Myocyte (in vitro differentiated cells): ENCODE data around the gene ELP4. TPM values are rescaled to one million over a fixed set of nuclear protein-coding genes. Genes with fewer than 3 reads are reported as not detected.
A peak's percentile ranks its signal among the peaks of the same experiment; 100 is the strongest.

Experiments
- DNase-seq: peaks from one replicate; pipeline ENCODE4 v3.0.0-alpha.2; 2012; ENCODE audit warnings: low read depth
- total RNA-seq: library from RNA; depleted of rRNA; stranded (reverse); fragments of >200 nt; gene quantifications from 2 replicates; pipeline ENCODE4 v1.2.3, GENCODE V29; 2014

ELP4 gene
- total RNA-seq, 1 donor from 2014 or later = 27.2 TPM

DNA sequence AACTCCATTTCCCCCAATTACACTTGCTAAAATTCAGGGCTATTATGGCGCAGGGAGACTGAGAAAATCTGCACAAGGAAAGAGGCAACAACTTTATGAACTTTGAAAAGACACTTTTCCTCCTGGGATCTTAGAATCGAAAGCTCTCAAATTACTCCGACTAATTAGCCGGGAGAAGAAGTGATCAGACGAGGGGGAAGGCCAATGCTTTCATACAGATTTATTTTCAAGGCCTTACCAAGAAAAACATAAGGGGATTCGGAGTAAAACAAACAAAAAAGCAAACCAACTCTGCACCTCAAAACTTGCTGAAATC lies 299.9 kb downstream of the ELP4 start:
- no peak for DNase-seq

DNA sequence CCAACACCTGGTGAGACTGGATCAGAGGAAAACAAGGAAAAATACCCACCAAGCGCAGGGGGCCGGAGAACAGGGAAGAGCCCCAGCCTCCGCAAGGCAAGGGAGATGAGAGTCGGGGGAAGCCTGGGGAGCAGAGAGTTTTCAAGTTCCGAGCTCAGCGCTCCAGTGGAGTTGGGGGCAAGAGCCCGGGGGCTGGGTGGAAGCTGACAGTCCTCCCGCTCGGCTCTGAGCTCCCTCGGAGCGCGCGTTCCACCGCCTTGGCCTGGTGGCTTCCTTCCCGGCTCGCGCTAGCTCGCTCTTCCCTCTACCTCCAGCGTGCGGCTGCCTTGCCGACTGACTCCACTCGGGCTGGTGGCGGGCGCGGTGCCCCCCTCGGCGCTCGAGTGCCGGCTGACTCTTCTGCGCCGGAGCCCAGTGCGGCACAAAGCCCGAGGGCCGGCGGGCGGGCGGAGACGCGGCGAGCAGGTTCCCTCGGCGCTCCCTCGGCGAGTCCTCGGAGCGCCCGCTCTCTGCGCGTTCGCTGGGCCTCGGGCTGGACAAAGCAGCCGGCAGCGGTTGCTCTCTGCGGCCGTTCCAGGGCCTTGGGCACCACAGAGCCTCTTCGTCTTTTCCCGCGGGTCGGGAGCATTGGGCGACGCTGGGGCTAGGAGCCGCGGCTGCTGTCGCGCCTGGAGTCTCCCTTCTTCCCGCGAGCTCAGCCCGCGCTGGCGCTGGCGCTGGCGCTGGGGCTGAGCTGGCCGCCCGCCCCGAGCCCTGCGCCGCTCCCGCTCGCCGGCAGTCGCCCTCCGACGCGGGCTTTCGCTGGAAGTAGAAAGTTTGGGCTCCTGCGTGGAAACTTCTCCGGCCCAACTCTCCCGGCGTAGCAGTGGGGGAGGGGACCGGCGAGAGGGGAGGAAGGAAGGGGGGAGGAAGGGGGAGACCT lies 300.6 kb downstream of the ELP4 start:
- DNase-seq = peak; percentile 61

DNA sequence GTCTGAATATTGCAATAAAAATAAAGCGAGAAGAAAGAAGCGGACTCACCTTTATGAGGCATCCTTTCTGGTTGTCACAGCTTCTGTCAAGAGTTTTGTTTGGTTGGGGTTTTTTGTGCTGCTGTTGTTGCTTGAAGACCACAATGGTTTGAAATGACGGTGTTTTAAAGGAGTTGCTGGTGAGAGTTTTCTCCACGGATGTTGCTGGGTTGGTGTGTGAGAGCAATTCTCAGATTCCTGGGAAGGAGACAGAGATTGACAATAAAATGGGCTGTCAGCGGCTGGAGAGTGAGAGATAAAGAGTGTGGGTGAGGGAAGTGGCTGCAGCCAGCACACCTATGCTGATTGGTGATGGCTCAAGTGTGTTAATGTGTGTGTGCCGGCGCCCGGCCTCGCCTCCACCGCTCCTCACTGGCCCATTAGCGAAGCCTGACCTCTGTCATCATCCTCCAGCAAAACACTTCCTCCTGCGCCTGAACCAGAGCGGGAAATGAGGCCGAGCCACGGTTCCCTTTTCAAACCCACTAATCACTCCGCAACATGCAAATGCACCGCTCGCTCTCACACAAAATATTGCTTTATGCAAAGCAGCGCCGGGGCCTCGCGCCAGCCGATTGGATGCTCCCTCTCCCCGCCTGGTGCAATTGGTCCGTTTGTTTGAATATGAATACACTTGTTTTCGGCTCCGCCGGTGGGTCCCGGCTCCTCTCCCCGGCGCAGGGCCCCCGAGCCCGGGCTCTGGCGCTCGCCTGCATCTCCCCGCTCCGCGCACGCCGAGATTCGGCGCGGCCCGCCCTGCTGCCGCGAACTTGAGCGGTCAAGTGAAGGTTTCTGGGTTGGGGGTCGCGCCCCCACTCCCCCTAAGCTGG lies 301.4 kb downstream of the ELP4 start, which contains the start of gene PAX6:
Gene PAX6 (minus strand): TSS at position 544 of the 869 bp plus-strand sequence. CDS start 4,911 bp downstream, outside the sequence.
- peak; percentile 70 for DNase-seq

DNA sequence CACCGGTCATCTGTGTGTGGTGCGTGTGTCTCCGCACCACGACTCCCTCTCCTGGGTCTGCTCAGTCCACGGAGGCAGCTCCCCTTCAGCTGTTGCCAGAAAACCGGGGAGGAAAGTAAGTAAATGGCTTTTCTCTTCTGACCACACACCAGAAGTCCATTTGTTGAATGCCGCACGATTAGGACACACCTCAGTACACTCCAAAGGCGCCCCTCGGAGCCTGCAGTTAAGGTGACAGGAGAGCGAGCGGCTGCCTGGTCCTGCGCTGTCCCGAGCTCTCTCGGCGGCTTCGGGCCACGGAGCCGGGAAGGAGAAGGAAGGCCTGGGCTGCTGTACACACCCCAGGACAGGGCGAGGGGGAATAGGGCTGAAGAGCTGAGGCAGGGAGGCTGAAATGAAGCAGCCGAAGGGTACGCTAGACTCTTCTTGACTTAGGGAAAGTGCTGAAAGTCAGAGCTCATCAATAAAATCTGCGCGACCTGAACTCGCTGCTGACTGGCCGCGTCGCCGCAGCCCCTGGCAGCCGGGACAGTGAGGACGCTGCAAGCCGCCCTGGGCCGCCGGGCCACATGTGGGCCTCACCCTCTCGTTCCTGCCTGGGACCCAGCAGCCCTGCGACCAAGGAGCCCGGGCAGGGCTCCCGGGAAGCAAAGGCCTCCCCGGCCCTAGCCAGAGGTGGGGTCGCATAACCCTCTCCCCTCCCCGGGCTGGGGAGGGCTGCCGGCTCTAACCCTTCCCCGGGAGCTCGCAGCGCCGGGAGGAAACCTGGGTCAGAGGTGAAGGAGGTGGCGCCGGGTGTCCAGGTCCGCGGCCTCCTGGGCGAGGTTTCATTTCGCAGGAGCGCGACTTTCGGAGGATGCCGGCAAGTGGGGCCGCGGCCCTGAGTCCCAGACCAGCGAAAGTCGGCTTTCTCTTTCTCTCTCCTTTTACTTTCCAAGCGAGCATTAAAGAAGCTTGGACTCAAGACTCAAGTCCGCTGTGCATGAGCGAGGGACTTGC lies 303.1 kb downstream of the ELP4 start:
- DNase-seq = no peak

DNA sequence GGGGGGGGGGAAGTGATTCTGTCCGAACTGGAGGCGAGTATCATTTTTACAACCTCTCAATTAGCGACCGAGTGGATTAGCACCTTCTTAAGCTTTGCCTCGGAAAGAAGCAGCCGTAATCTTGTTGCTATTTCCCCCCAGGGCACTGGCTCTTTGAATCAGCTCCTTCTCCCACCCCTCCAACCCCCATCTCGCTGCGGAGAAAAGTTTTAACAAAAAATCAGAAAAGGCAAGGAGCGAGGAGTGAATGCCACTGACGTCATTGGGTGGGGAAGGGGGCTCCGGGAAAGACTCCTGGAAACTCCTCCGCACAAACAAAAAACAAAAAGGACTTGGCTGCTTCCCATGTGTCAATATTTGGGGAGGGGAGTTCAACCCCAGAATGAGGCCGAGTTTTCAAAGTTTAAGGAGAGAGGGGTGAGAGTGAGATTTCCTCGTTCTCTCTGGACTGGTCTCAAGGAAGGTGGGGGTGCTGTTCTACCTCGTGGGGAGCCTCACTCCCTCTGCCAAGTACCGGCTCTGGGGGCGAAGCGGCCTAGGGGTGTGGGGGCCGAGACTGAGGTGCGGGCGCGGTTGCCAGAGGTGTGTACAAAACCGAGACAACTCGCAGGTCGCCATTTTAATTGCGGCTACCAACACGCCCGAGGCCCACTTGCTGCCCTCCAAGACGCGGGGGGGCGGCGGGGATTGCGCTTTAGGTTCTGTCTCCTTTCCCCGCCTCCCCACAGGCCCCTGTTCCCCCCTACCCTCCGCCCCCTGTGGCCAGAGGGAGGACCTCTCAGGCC lies 304.0 kb downstream of the ELP4 start:
- DNase-seq = no peak

DNA sequence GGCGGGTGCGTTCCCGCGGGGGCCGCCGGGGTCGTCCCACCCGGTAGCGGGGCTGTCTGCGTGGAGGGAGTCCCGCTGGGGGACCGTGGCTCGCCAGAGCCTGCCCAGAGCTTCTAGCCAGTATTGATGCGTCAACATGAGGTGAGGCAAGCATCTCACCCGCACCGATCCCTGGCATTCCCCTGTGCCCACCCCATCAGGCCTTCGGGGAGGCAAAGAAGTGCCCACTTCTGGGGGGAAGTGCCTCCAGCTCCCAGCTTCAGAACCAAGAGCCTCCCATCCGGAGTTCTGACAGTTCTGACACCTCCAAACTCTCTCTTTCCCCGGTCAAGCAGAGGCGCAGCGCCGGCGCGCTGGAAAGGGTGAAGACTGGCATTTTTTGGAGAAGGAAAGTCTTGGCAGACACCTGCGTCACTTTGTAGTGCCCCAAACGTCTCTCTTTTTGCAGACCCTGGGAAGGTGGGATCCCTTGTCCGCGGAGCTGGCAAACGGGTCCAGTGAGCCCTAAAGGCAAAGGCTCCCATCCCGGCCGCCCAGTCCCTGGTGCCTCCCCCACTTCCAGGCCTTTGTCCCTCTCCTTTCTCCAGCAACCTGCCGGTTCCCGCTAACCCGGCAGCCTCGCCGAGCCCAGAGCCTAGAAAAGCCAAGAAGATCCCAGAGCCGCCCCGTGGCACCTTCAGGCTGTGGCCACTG lies 304.8 kb downstream of the ELP4 start:
- DNase-seq = no peak

DNA sequence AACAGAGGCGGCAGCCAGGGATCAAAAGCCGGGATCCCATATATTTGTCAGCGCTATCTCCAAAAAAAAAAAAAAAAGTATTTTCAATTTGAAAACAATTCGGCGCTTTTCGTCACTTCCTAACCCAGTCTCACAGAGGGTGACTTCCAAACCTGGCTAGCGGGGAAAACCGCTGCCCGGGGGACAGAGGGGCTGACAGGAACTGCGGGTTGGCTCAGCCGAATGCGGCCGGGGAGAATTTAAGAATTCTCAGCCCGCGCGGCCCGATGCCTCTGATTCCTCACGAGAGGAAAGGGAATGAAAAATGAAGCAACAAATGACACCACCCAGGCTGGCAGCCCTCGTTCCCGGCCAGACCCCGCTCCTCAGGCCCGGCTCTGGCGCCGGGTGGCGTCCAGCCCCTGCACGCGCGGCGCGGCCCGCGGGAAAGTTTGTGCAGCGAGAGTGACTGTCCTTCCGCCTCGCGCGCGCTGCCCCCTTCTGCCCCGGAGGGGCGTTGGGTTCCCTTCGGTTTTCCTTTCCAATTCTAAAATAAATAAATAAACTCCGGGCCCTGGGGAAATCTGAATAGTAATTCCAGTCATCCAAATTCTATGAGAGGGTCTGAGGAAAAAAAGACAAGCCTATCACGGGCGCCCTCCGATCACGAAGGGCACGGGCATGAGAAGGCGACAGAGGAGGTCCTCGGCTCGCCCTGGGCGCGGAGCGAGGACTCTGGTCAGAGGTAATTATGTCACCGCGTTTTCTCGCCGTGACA lies 306.3 kb downstream of the ELP4 start:
- peak; percentile 30 for DNase-seq

DNA sequence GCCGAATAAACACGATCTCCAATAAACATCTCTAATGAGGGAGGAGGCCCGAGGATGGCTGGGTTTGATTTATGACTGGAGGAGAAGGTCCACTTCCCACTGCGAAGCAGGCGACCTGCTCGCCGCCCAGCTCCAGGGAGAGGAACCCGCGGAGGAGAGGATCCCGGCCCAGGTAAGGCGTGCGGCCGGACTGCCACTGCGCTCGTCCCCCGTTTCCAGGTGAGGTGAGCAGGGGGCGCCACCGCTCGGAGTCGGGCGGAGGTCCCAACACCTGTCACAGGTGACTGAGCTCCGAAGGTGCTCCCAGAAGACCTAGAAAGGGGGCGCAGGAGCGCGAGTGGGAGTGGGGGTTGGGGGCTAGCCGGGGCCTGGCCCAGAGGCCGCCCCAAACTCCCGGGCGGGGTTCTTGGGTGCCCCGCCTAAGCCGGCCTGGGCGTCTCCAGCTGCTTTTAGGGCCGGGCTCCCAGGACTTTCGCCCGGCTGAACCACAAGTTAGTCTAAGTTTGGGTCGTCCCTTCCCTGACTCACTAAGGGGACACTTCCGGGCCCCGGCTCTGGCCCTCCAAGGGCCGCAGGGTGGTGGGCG lies 307.0 kb downstream of the ELP4 start:
- DNase-seq = peak; percentile 15

DNA sequence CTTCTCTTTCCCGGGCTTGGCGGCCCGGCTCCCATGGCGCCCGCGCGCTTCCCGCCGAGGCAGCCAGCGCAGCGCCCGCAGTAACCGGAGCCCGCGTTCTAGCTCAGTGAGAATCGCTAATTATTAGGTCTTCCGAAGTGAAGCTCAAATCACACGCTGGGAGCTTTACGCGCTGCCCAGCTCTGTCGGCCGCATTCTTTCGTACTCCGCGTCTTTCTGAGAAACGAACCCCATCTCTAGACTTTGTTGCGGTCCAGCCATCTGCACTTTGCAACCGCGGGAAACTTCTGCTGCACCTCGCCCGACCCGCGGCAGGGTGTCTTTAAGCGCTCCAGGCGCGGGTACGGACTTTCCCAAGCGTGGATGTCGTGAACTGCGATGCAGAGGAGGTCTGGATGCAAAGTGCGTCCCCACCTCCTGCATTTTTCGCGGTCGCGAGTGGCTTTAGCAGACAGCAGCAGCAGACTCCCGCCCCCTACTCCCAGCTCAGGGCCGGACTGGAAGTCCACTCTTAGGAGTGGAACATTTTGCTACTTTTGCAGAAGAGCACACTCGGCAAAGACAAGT lies 307.6 kb downstream of the ELP4 start:
- no peak for DNase-seq

DNA sequence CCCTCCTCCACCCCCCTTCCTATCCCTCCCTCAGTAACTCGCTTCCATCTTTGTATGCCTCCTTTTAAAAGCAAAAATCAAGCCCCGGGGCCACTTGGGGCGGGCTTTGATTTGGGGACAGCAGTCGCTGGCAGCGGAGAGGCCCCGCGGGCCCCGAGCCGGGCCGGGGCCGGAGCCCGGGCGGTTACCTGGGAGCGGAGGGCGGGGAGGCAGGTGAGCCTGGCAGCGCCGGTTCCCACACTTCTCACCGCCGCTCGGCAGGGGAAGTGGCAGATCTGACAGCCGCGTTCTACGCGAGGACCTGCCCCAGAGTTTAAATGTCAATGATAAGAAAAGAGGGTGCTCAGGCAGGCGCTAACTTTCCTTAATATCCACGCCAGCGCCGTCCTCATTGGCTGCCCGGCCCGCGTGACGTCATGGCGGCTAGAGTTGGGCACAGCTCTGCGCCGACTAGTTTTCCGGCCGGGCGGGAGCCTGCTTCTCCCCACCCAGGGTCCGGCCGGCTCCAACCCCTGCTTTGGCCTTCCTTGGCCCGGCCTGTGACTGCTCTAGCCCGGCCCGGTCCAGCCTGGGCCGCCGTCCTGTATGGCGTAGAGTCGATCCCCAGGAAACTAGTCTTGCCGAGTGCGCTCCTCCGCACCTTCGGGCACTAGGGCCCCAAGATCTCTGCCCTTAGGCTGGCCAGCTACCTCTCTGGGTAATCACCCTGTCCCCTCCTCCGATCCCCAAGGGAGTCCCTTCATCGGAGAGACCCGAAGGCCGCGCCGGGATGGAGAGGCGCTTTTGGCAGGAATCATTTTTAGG lies 308.3 kb downstream of the ELP4 start:
- DNase-seq = no peak

DNA sequence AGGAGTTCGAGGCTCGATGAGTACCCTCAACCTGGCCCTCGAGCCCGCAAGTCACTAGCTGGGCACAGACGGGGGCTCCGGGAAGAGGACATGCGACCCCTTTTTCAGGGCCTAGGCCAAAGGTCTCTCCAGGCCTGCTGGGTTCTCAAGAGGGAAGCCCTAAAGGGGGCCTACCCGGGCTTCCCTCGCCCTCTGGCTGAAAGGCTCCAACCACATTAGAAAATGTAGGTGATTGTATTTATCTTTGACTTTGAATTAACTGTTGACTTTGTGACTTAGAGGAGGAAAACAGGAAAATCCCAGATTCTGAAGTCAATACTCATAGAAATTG lies 308.8 kb downstream of the ELP4 start:
- no peak for DNase-seq

DNA sequence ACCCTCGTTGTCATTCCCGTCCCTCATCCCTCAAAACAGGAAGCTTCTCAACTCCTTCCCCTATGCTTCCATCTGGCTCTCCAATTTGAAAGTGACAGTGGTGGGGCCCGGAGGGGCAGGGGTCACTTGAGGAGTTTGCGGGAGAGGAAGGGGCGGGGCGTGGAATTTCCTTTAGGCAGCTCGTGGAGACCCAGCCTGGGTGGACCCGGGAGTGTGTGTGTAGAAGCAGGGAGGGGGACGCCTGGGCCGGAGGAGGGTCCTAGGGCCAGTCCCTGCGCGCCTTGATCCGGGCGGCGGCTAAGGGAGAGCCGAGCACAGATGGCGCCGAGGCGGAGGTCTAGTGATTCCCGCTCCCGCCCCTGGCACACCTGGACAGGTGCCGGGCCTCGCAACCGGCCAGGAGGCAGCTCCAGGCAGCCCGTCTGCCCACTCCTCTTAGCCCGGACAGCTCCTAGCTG lies 309.3 kb downstream of the ELP4 start:
- DNase-seq = no peak

DNA sequence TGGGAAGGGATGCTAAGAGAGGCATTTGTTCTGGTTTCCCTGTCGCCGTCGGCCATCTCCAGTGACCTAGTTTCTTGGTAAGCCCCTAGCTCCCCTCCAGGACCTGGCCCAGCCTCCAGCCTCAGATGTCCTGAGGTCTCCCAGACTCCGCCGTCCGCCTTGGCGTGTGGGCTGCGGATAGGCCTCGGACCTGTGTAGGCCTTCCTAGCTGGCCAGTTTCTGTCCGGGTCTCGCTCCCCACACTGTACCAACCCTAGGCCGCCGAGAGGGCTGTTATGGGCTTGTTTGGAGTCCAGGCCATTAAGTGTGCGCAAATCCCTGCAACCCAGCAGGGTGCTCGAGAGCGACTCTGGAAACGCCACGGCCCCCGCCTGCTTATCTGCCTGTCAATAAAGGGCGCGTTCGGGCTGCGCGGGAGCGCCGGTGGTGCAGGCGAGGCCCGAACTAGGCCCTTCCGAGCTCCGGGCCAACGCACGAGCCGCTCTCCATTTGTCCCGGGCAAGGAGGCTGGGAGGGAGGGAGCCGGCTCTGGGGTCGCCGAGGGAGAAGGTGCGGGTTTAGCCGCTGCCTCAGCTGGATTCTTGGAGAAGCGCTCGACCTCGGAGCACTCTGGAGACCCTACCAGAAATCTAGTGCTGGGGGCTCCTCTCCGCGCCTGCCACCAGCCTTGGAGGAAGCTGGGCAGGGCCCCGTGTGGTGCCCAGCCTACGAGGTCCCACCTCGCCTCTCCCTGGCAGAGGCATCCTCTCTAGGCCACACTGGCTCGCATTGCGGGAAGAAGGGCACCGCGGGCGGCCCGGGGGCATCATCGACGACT lies 310.3 kb downstream of the ELP4 start:
- DNase-seq = no peak

DNA sequence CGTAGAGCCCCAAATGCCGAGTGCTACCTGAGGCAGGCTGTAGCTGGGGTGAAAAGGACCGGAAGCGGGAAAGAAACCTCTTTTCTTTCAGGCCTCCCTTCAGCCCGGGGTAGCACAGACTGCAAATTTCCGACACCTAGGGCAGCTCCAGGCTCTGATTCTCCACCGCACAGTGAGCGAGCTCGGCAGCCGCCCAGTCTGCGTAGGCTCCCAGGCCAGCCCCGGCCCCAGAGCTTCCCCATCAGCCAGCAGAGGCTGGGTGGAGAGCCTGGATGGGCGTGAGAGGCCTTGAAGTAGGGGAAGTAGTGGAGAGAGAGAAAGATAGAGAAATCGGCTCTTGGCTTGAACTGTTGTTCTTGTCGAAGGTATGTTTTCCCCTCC lies 310.9 kb downstream of the ELP4 start:
- DNase-seq = no peak

DNA sequence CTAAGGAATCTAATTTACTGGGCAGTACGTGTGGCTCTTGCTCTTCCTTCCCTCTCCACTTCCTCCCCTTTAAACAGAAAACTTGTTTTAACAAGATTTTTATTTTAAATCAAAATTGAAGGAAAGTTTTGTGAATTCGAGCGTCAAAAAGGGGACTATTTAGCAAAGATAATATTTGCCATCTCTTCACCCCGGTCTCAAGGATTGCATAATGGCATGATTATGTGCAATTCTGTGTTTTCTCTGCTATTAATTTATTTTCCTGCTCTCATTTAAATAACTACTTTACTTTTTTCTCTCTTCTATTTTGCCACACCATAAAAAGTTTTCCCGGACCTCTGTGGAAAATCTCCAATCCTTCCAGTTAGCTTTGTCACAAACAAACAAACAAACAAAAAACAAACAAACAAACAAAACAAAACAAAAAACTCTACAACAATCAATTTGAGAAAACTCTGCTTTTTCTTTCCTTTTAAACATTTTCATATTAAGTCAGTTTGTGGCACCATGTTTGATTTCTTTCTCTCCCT lies 311.7 kb downstream of the ELP4 start:
- DNase-seq = no peak

DNA sequence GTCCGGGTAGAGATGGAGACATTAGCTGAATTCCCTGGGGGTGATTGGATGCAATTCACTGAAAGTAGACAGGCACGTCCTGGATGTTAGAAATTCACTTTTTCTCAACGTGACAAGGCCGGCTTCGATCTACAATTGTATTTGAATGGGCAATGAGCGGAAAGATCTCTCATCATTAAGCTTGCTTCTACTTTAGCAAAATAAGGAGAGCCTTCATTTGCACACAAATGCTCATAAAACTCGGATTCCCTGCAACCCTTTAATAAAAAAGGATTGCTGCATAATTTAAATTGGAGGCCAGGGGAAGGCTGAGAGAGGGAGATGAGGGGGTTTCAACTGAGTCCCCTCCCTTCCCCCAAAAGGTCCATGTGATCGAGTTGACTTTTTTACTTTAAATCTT lies 312.2 kb downstream of the ELP4 start:
- DNase-seq = no peak
